HEK293 (cell line): ENCODE results near the gene SPRED3.

Source experiments
- AEBP2 ChIP-seq: fragments of 450-650 bp; formaldehyde crosslinking; IDR thresholded peaks from 2 replicates; pipeline ENCODE4 v1.5.1; 2016; ENCODE audit warnings: missing biosample characterization, missing genetic modification characterization, borderline replicate concordance
- ATF2 ChIP-seq: fragments of 450-650 bp; formaldehyde crosslinking; IDR thresholded peaks from 2 replicates; pipeline ENCODE4 v1.5.1; 2016; ENCODE audit warnings: missing biosample characterization, missing genetic modification characterization, low read depth
- GLI4 ChIP-seq: fragments of 450-650 bp; formaldehyde crosslinking; IDR thresholded peaks from 2 replicates; pipeline ENCODE4 v1.5.1; 2016; ENCODE audit warnings: missing biosample characterization, missing genetic modification characterization
- HOXC10 ChIP-seq: sonication (generic); formaldehyde crosslinking; IDR thresholded peaks from 2 replicates; pipeline ENCODE4 v1.8.1; 2023; ENCODE audit warnings: mild to moderate bottlenecking, missing genetic modification reagents
- KLF16 ChIP-seq: fragments of 450-650 bp; formaldehyde crosslinking; IDR thresholded peaks from 2 replicates; pipeline ENCODE4 v1.5.1; 2017; ENCODE audit warnings: missing biosample characterization, missing genetic modification characterization
- KLF7 ChIP-seq: fragments of 450-650 bp; formaldehyde crosslinking; IDR thresholded peaks from 2 replicates; pipeline ENCODE4 v1.5.1; 2016; ENCODE audit warnings: missing biosample characterization, missing genetic modification characterization, borderline replicate concordance
- PRDM6 ChIP-seq: fragments of 450-650 bp; formaldehyde crosslinking; IDR thresholded peaks from 2 replicates; pipeline ENCODE4 v1.5.1; 2017; ENCODE audit warnings: missing biosample characterization, missing genetic modification characterization
- SCRT1 ChIP-seq: fragments of 450-650 bp; formaldehyde crosslinking; IDR thresholded peaks from 2 replicates; pipeline ENCODE4 v1.5.1; 2016; ENCODE audit warnings: missing biosample characterization, missing genetic modification characterization, borderline replicate concordance
- SCRT2 ChIP-seq: fragments of 450-650 bp; formaldehyde crosslinking; IDR thresholded peaks from 2 replicates; pipeline ENCODE4 v1.5.1; 2016; ENCODE audit warnings: missing biosample characterization, missing genetic modification characterization
- SP2 ChIP-seq: fragments of 450-650 bp; formaldehyde crosslinking; IDR thresholded peaks from 2 replicates; pipeline ENCODE4 v1.5.1; 2016; ENCODE audit warnings: missing biosample characterization, missing genetic modification characterization
- SP3 ChIP-seq: fragments of 450-650 bp; formaldehyde crosslinking; IDR thresholded peaks from 2 replicates; pipeline ENCODE4 v1.5.1; 2016; ENCODE audit warnings: missing biosample characterization, missing genetic modification characterization
- YY1 ChIP-seq: fragments of 450-650 bp; formaldehyde crosslinking; IDR thresholded peaks from 2 replicates; pipeline ENCODE4 v1.5.1; 2018; ENCODE audit warnings: missing biosample characterization, missing genetic modification characterization
- ZBTB10 ChIP-seq: fragments of 450-650 bp; formaldehyde crosslinking; IDR thresholded peaks from 2 replicates; pipeline ENCODE4 v1.5.1; 2016; ENCODE audit warnings: missing biosample characterization, missing genetic modification characterization
- ZFP69B ChIP-seq: fragments of 450-650 bp; formaldehyde crosslinking; IDR thresholded peaks from 2 replicates; pipeline ENCODE4 v1.5.1; 2016; ENCODE audit warnings: missing biosample characterization, missing genetic modification characterization
- ZNF169 ChIP-seq: fragments of 450-650 bp; formaldehyde crosslinking; IDR thresholded peaks from 2 replicates; pipeline ENCODE4 v1.5.1; 2016; ENCODE audit warnings: missing biosample characterization, missing genetic modification characterization
- ZNF174 ChIP-seq: fragments of 450-650 bp; formaldehyde crosslinking; IDR thresholded peaks from 2 replicates; pipeline ENCODE4 v1.5.0; 2017; ENCODE audit warnings: missing biosample characterization, mild to moderate bottlenecking, missing genetic modification characterization
- ZNF202 ChIP-seq: fragments of 450-650 bp; formaldehyde crosslinking; IDR thresholded peaks from 2 replicates; pipeline ENCODE4 v1.5.1; 2016; ENCODE audit warnings: missing biosample characterization, missing genetic modification characterization, borderline replicate concordance
- ZNF341 ChIP-seq: fragments of 450-650 bp; formaldehyde crosslinking; IDR thresholded peaks from 2 replicates; pipeline ENCODE4; 2016; ENCODE audit warnings: low read depth, missing biosample characterization, missing genetic modification characterization
- ZNF362 ChIP-seq: fragments of 450-650 bp; formaldehyde crosslinking; IDR thresholded peaks from 2 replicates; pipeline ENCODE4 v1.5.1; 2016; ENCODE audit warnings: missing biosample characterization, missing genetic modification characterization
- ZNF416 ChIP-seq: fragments of 450-650 bp; formaldehyde crosslinking; IDR thresholded peaks from 2 replicates; pipeline ENCODE4 v1.5.1; 2016; ENCODE audit warnings: missing biosample characterization, missing genetic modification characterization
- ZNF48 ChIP-seq: fragments of 450-650 bp; formaldehyde crosslinking; IDR thresholded peaks from 2 replicates; pipeline ENCODE4 v1.5.1; 2016; ENCODE audit warnings: missing biosample characterization, missing genetic modification characterization
- ZNF600 ChIP-seq: fragments of 450-650 bp; formaldehyde crosslinking; IDR thresholded peaks from 2 replicates; pipeline ENCODE4 v1.5.1; 2016; ENCODE audit warnings: missing biosample characterization, missing genetic modification characterization
- ZNF660 ChIP-seq: fragments of 450-650 bp; IDR thresholded peaks from 2 replicates; pipeline ENCODE4 v1.5.1; 2018; ENCODE audit warnings: missing biosample characterization, mild to moderate bottlenecking, missing genetic modification characterization
- ZNF692 ChIP-seq: fragments of 450-650 bp; formaldehyde crosslinking; IDR thresholded peaks from 2 replicates; pipeline ENCODE4 v1.5.1; 2016; ENCODE audit warnings: missing biosample characterization, missing genetic modification characterization
- ZNF776 ChIP-seq: fragments of 450-650 bp; formaldehyde crosslinking; IDR thresholded peaks from 2 replicates; pipeline ENCODE4 v1.5.0; 2017; ENCODE audit warnings: missing biosample characterization, missing genetic modification characterization, borderline replicate concordance
- ZNF777 ChIP-seq: fragments of 450-650 bp; formaldehyde crosslinking; IDR thresholded peaks from 2 replicates; pipeline ENCODE4 v1.5.1; 2017; ENCODE audit warnings: missing biosample characterization, missing genetic modification characterization, borderline replicate concordance
- ZSCAN4 ChIP-seq: fragments of 450-650 bp; formaldehyde crosslinking; IDR thresholded peaks from 2 replicates; pipeline ENCODE4 v1.5.1; 2017; ENCODE audit warnings: missing biosample characterization, missing genetic modification characterization

SPRED3 gene

GRCh38 chr19:38417544-38418506 is 29.3 kb downstream of the SPRED3 start (continued):
- TF ChIP-seq ZNF692: peak; percentile 50; the same call in 1 of the 2 replicates
- no peak for TF ChIP-seq ZNF660 (tag by site-specific recombination)
- no peak for TF ChIP-seq GLI4 (tag by site-specific recombination)
- no peak for TF ChIP-seq ZFP69B (tag by site-specific recombination)
- TF ChIP-seq ZNF777 (tag by site-specific recombination): peak; percentile 81; the same call in 1 of the 2 replicates
- no peak for TF ChIP-seq ZNF174 (tag by site-specific recombination)
- no peak for TF ChIP-seq ZNF202 (tag by site-specific recombination)
- TF ChIP-seq ZNF600 (tag by site-specific recombination): peak; percentile 47
- TF ChIP-seq HOXC10 (CRISPR knock-in tag): no peak
- TF ChIP-seq SCRT2 (tag by site-specific recombination): peak; percentile 58
- TF ChIP-seq KLF7 (tag by site-specific recombination): no peak; the same call in 1 of the 2 replicates
- TF ChIP-seq ZNF776 (tag by site-specific recombination): no peak
- TF ChIP-seq ZBTB10 (tag by site-specific recombination): 0 out of 2 replicates have a peak, but pooled peaks have one; percentile 30
- TF ChIP-seq ZSCAN4 (tag by site-specific recombination): peak; percentile 7; the same call in 1 of the 2 replicates
- TF ChIP-seq ZNF416 (tag by site-specific recombination): no peak; the same call in 1 of the 2 replicates
- TF ChIP-seq ATF2 (tag by site-specific recombination): peak; percentile 98
- TF ChIP-seq YY1: no peak
- TF ChIP-seq PRDM6 (tag by site-specific recombination): no peak
- TF ChIP-seq SP3: peak; percentile 94
- 0 out of 2 replicates have a peak, but pooled peaks have one; percentile 39 for TF ChIP-seq SCRT1 (tag by site-specific recombination)
- TF ChIP-seq ZNF48 (tag by site-specific recombination): no peak
- TF ChIP-seq ZNF169 (tag by site-specific recombination): 0 out of 2 replicates have a peak, but pooled peaks have one; percentile 61
- TF ChIP-seq ZNF341 (tag by site-specific recombination): peak; percentile 93
- no peak for TF ChIP-seq ZNF362 (tag by site-specific recombination)
- TF ChIP-seq AEBP2 (tag by site-specific recombination): no peak
- TF ChIP-seq KLF16 (tag by site-specific recombination): peak; percentile 76; the same call in 1 of the 2 replicates
- TF ChIP-seq SP2: peak; percentile 77
